ENCODE measurements around the gene MUSTN1.

MUSTN1 gene

GRCh38 chr3:52798978-52799476 is 35.8 kb downstream of the MUSTN1 start:
- DNase-seq, result peak; percentile 36

- DNase-seq, result no peak
These were observed 36.3 kb downstream of the MUSTN1 start for GRCh38 chr3:52798376-52798977.

- no peak for DNase-seq
These were observed 38.4 kb downstream of the MUSTN1 start for GRCh38 chr3:52796411-52796810.

- no peak for DNase-seq
These were observed 39.4 kb downstream of the MUSTN1 start for GRCh38 chr3:52795298-52795900.

- no peak for DNase-seq
These were observed 40.2 kb downstream of the MUSTN1 start, which contains the start of gene ITIH3 for GRCh38 chr3:52794612-52795099. Gene ITIH3, plus strand, starts transcription at chr3:52794796. Its CDS starts 8 bp downstream, at chr3:52794804.

- no peak for DNase-seq
These were observed 40.9 kb downstream of the MUSTN1 start for GRCh38 chr3:52793702-52794611.

GRCh38 chr3:52792961-52793695 is 41.7 kb downstream of the MUSTN1 start:
- DNase-seq, result peak; percentile 2

- no peak for DNase-seq
These were observed 42.4 kb downstream of the MUSTN1 start for GRCh38 chr3:52792413-52792812.

GRCh38 chr3:52791928-52792327 is 42.9 kb downstream of the MUSTN1 start:
- no peak for DNase-seq

GRCh38 chr3:52791366-52791765 is 43.5 kb downstream of the MUSTN1 start:
- DNase-seq, result no peak

GRCh38 chr3:52790741-52791140 is 44.1 kb downstream of the MUSTN1 start:
- no peak for DNase-seq

GRCh38 chr3:52790337-52790736 is 44.5 kb downstream of the MUSTN1 start:
- DNase-seq, result no peak

- DNase-seq, result no peak
These were observed 45.1 kb downstream of the MUSTN1 start for GRCh38 chr3:52789746-52790040.

GRCh38 chr3:52788890-52789745 is 45.7 kb downstream of the MUSTN1 start:
- DNase-seq, result no peak

- no peak for DNase-seq
These were observed 46.9 kb downstream of the MUSTN1 start for GRCh38 chr3:52787672-52788625.

GRCh38 chr3:52787246-52787645 is 47.6 kb downstream of the MUSTN1 start:
- DNase-seq, result no peak

- no peak for DNase-seq
These were observed 48.2 kb downstream of the MUSTN1 start for GRCh38 chr3:52786330-52787215.

GRCh38 chr3:52784931-52785590 is 49.8 kb downstream of the MUSTN1 start:
- no peak for DNase-seq

- DNase-seq, result no peak
These were observed 50.7 kb downstream of the MUSTN1 start for GRCh38 chr3:52784021-52784621.

Measured in NCI-H82 (cell line).